Measurements from ENCODE around the gene SKIL.

Gene SKIL

GRCh38 chr3:170358042-170359010, 811 bp downstream of the SKIL start:
- DNase-seq (ENCODE audit: insufficient read length, low spot score) (peak; percentile 49), FAIRE-seq (no peak)
- TF ChIP-seq POLR2A (IDR thresholded peaks at IDR 0.05; ENCODE audit: low read depth, low read length) = 0 out of 2 replicates have a peak, but pooled peaks have one; percentile 16

- no peak for TF ChIP-seq POLR2A (IDR thresholded peaks at IDR 0.05; ENCODE audit: low read depth, low read length)
- no peak for DNase-seq (ENCODE audit: insufficient read length, low spot score)
- no peak for FAIRE-seq
These were observed 1.7 kb downstream of the SKIL start for GRCh38 chr3:170359178-170359704.

GRCh38 chr3:170360466-170360865, 3.0 kb downstream of the SKIL start:
- no peak for TF ChIP-seq POLR2A (IDR thresholded peaks at IDR 0.05; ENCODE audit: low read depth, low read length)
- FAIRE-seq (no peak), DNase-seq (ENCODE audit: insufficient read length, low spot score) (no peak)

GRCh38 chr3:170360916-170361315, 3.4 kb downstream of the SKIL start:
- DNase-seq (ENCODE audit: insufficient read length, low spot score) = no peak
- no peak for TF ChIP-seq POLR2A (IDR thresholded peaks at IDR 0.05; ENCODE audit: low read depth, low read length)
- FAIRE-seq = no peak

GRCh38 chr3:170361711-170362110, 4.2 kb downstream of the SKIL start:
- no peak for FAIRE-seq

GRCh38 chr3:170363471-170363994, 6.0 kb downstream of the SKIL start:
- FAIRE-seq = no peak
- DNase-seq (ENCODE audit: insufficient read length, low spot score) = no peak
- TF ChIP-seq POLR2A (IDR thresholded peaks at IDR 0.05; ENCODE audit: low read depth, low read length) = no peak

More at GRCh38 chr3:170361711-170362110, 4.2 kb downstream of the SKIL start:
- no peak for DNase-seq (ENCODE audit: insufficient read length, low spot score)
- TF ChIP-seq POLR2A (IDR thresholded peaks at IDR 0.05; ENCODE audit: low read depth, low read length) = no peak

GRCh38 chr3:170364965-170365364, 7.5 kb downstream of the SKIL start:
- TF ChIP-seq POLR2A (IDR thresholded peaks at IDR 0.05; ENCODE audit: low read depth, low read length) = no peak
- no peak for FAIRE-seq

GRCh38 chr3:170367797-170368196, 10.3 kb downstream of the SKIL start:
- no peak for DNase-seq (ENCODE audit: insufficient read length, low spot score)
- no peak for TF ChIP-seq POLR2A (IDR thresholded peaks at IDR 0.05; ENCODE audit: low read depth, low read length)
- no peak for FAIRE-seq

More at GRCh38 chr3:170364965-170365364, 7.5 kb downstream of the SKIL start:
- DNase-seq (ENCODE audit: insufficient read length, low spot score) = no peak

- FAIRE-seq (no peak), DNase-seq (ENCODE audit: insufficient read length, low spot score) (no peak)
- no peak for TF ChIP-seq POLR2A (IDR thresholded peaks at IDR 0.05; ENCODE audit: low read depth, low read length)
These were observed 11.4 kb downstream of the SKIL start for GRCh38 chr3:170368921-170369320.

GRCh38 chr3:170372190-170372879, 14.8 kb downstream of the SKIL start:
- DNase-seq (ENCODE audit: insufficient read length, low spot score) = no peak
- TF ChIP-seq POLR2A (IDR thresholded peaks at IDR 0.05; ENCODE audit: low read depth, low read length) = no peak
- FAIRE-seq = peak; percentile 81

- DNase-seq (ENCODE audit: insufficient read length, low spot score) (peak; percentile 38), FAIRE-seq (no peak)
- TF ChIP-seq POLR2A (IDR thresholded peaks at IDR 0.05; ENCODE audit: low read depth, low read length) = no peak
These were observed 26.1 kb downstream of the SKIL start for GRCh38 chr3:170383567-170383966.

- no peak for TF ChIP-seq POLR2A (IDR thresholded peaks at IDR 0.05; ENCODE audit: low read depth, low read length)
- DNase-seq (ENCODE audit: insufficient read length, low spot score) = no peak
- FAIRE-seq = no peak
These were observed 29.0 kb downstream of the SKIL start for GRCh38 chr3:170386468-170386867.

GRCh38 chr3:170387950-170388349, 30.4 kb downstream of the SKIL start:
- DNase-seq (ENCODE audit: insufficient read length, low spot score) = no peak
- FAIRE-seq = no peak

GRCh38 chr3:170391108-170391507, 33.6 kb downstream of the SKIL start:
- DNase-seq (ENCODE audit: insufficient read length, low spot score) (no peak), FAIRE-seq (no peak)
- TF ChIP-seq POLR2A (IDR thresholded peaks at IDR 0.05; ENCODE audit: low read depth, low read length) = no peak

More at GRCh38 chr3:170387950-170388349, 30.4 kb downstream of the SKIL start:
- TF ChIP-seq POLR2A (IDR thresholded peaks at IDR 0.05; ENCODE audit: low read depth, low read length) = no peak
